Thymus (tissue), 11 donors: ENCODE measurements around the gene KMT2E. TPM values are rescaled to one million over a fixed set of nuclear protein-coding genes. Genes with fewer than 3 reads are reported as not detected.

Experiments used
- DNase-seq, 9 donors: peaks; one replicate each; pipeline ENCODE4 v3.0.0-alpha.2; 2013; ENCODE audit warnings: low spot score in 9 of 9, low read depth in 6 of 9, missing footprints in 1 of 9
- H3K27ac ChIP-seq, 2 donors: one replicate each; pipeline ENCODE4 v1.5.1; 2013; ENCODE audit warnings: control low read depth in 1 of 2, low read depth in 1 of 2, low read length in 1 of 2, mild to moderate bottlenecking in 1 of 2, moderate library complexity in 1 of 2
- H3K27me3 ChIP-seq, 2 donors: one replicate each; pipeline ENCODE4 v1.5.1; 2013; ENCODE audit warnings: low read length in 1 of 2; ENCODE audit not compliant: control insufficient read depth in 2 of 2, insufficient read depth in 1 of 2
- H3K36me3 ChIP-seq, 2 donors: one replicate each; pipeline ENCODE4 v1.5.1; 2013; ENCODE audit warnings: low read length in 1 of 2, mild to moderate bottlenecking in 1 of 2, moderate library complexity in 1 of 2; ENCODE audit not compliant: control insufficient read depth in 2 of 2, insufficient read depth in 2 of 2
- H3K4me1 ChIP-seq, 2 donors: one replicate each; pipeline ENCODE4 v1.5.1; 2013; ENCODE audit warnings: low read length in 2 of 2; ENCODE audit not compliant: control insufficient read depth in 2 of 2, insufficient read depth in 2 of 2
- H3K4me3 ChIP-seq, 2 donors: one replicate each; pipeline ENCODE4 v1.5.1; 2013; ENCODE audit warnings: low read length in 2 of 2, control low read depth in 1 of 2, mild to moderate bottlenecking in 1 of 2
- H3K9me3 ChIP-seq, 2 donors: one replicate each; pipeline ENCODE4 v1.5.1; 2013; ENCODE audit warnings: low read length in 1 of 2, mild to moderate bottlenecking in 1 of 2; ENCODE audit not compliant: control insufficient read depth in 2 of 2, insufficient read depth in 1 of 2
- WGBS: extraction: QIAGEN DNeasy Blood & Tissue Kit; methylation state at CpG from one replicate; pipeline ENCODE4 v1.1.7; 2013; 5-methylcytosine and 5-hydroxymethylcytosine counted together
- polyA plus RNA-seq: library from polyadenylated mRNA; stranded (reverse); fragments of 200-250 nt; gene quantifications from one replicate; pipeline ENCODE4 v1.2.3, GENCODE V29; 2013
- total RNA-seq: library from RNA; stranded (reverse); fragments of 120-200 nt; gene quantifications from one replicate; pipeline ENCODE4 v1.2.4, GENCODE V29; 2013
- donor health status: healthy.

Gene KMT2E
- total and polyA plus RNA-seq, 2 donors: 26.5 to 42.2 TPM

- Histone ChIP-seq H3K27ac (no peak overlapping the region), H3K4me1 (peaks cover 4 to 13% of the 10 kb centered on the region in 2 donors), H3K4me3 (no peak overlapping the region), H3K36me3 (peaks cover 17 to 25% of the 10 kb centered on the region in 2 donors), H3K27me3 (no peaks in the 10 kb centered on the region), H3K9me3 (no peaks in the 10 kb centered on the region)
- 68% methylated on average over 6 of the region's 6 CpGs for WGBS
- peak in 1 of 9 donors; percentile 24 for DNase-seq
Observed at GRCh38 chr7:105153531-105153930, 139.5 kb downstream of the KMT2E start.

- H3K27ac ChIP-seq: no peak overlapping the region
- WGBS: 58% methylated on average over 2 of the region's 2 CpGs
- H3K27me3 ChIP-seq: no peaks in the 10 kb centered on the region
Observed at GRCh38 chr7:105154084-105154483, 140.1 kb downstream of the KMT2E start.

GRCh38 chr7:105156731-105157130, 142.7 kb downstream of the KMT2E start:
- Histone ChIP-seq H3K4me1 (peaks cover 4 to 13% of the 10 kb centered on the region in 2 donors), H3K27me3 (no peaks in the 10 kb centered on the region), H3K36me3 (peaks cover 21 to 35% of the 10 kb centered on the region in 2 donors), H3K4me3 (no peak overlapping the region), H3K9me3 (no peaks in the 10 kb centered on the region), H3K27ac (no peak overlapping the region)
- DNase-seq: no peak
- 98% methylated on average over 2 of the region's 2 CpGs for whole genome bisulfite sequencing

More at GRCh38 chr7:105154084-105154483, 140.1 kb downstream of the KMT2E start:
- no peak for DNase-seq
- Histone ChIP-seq H3K36me3 (peaks cover 17 to 25% of the 10 kb centered on the region in 2 donors), H3K9me3 (no peaks in the 10 kb centered on the region), H3K4me3 (no peak overlapping the region), H3K4me1 (peaks cover 4 to 13% of the 10 kb centered on the region in 2 donors)

GRCh38 chr7:105157278-105157677, 143.3 kb downstream of the KMT2E start:
- peaks cover 21 to 37% of the 10 kb centered on the region in 2 donors for H3K36me3 ChIP-seq
- peaks cover 4 to 13% of the 10 kb centered on the region in 2 donors for H3K4me1 ChIP-seq
- no peak overlapping the region for H3K4me3 ChIP-seq
- H3K27ac ChIP-seq: no peak overlapping the region
- no peak for DNase-seq
- no peaks in the 10 kb centered on the region for H3K27me3 ChIP-seq
- H3K9me3 ChIP-seq: no peaks in the 10 kb centered on the region
- 96% methylated on average over 3 of the region's 3 CpGs for WGBS

GRCh38 chr7:105161366-105161765, 147.4 kb downstream of the KMT2E start:
- Histone ChIP-seq H3K27me3 (no peaks in the 10 kb centered on the region), H3K9me3 (no peaks in the 10 kb centered on the region), H3K27ac (no peak overlapping the region), H3K4me3 (no peak overlapping the region), H3K36me3 (peaks cover 28 to 69% of the 10 kb centered on the region in 2 donors), H3K4me1 (no peaks in the 10 kb centered on the region)
- DNase-seq: no peak
- 100% methylated on average over 1 of the region's 1 CpG for WGBS
